C4-2B (cell line): Measurements from ENCODE around the gene CCSER2.

Source experiments
- CTCF ChIP-seq: fragments of 450-650 bp; conservative IDR thresholded peaks from 2 replicates; pipeline ENCODE4 v1.5.1; 2017; ENCODE audit warnings: mild to moderate bottlenecking
- ZFX ChIP-seq: fragments of 450-650 bp; IDR thresholded peaks from 2 replicates; pipeline ENCODE4 v1.6.1; 2017

- no peak for TF ChIP-seq CTCF
- no peak for TF ChIP-seq ZFX
Measured at GRCh38 chr10:84563868-84564267, 235.5 kb downstream of the CCSER2 start.
